DOHH2 (cell line): ENCODE data around the gene DNMT1.

Experiments
- CTCF ChIP-seq: fragments of 200-600 bp; sonication (generic); IDR thresholded peaks from one replicate; pipeline ENCODE4 v1.5.1; 2014; ENCODE audit warnings: antibody characterized with exemption, mild to moderate bottlenecking, low read depth, low read length; ENCODE audit not compliant: poor library complexity, severe bottlenecking
- EZH2phosphoT487 ChIP-seq: fragments of 200-600 bp; sonication (generic); IDR thresholded peaks from 2 replicates; pipeline ENCODE4 v1.6.1; 2017; ENCODE audit warnings: borderline replicate concordance, mild to moderate bottlenecking, antibody characterized with exemption, low read length, moderate library complexity, mixed read lengths

- TF ChIP-seq CTCF (no peak), EZH2phosphoT487 (no peak)
Measured at GRCh38 chr19:10107254-10107653, 87.5 kb downstream of the DNMT1 start.
